AML-193 (cell line): ENCODE measurements around the gene MKI67.
A peak's percentile ranks its signal among the peaks of the same experiment; 100 is the strongest.

Experiments used
- DNase-seq, 2 experiments: peaks; one replicate each; lab custom pipeline; 2025; lab: John Stamatoyannopoulos, UW

Gene MKI67

DNA sequence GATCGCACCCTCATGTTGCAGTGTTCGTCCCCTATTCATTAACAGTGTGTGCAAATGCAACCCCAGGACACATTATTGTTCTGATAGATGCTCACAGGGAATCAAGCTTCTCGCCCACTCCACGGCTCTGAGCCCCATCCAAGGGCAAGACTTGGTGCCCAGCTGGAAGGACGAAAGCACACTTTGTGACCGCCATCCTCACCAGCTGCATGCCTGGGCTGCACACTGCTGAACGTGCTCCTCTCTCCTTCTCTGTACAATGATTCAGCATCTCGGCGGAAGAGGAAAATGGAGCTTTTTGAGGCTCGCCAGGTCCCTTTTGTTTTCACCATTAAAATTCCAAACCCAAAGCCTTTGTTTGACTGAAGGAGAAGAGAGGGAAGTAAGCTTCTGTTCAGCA lies 41.9 kb downstream of the MKI67 start:
- DNase-seq: no peak

DNA sequence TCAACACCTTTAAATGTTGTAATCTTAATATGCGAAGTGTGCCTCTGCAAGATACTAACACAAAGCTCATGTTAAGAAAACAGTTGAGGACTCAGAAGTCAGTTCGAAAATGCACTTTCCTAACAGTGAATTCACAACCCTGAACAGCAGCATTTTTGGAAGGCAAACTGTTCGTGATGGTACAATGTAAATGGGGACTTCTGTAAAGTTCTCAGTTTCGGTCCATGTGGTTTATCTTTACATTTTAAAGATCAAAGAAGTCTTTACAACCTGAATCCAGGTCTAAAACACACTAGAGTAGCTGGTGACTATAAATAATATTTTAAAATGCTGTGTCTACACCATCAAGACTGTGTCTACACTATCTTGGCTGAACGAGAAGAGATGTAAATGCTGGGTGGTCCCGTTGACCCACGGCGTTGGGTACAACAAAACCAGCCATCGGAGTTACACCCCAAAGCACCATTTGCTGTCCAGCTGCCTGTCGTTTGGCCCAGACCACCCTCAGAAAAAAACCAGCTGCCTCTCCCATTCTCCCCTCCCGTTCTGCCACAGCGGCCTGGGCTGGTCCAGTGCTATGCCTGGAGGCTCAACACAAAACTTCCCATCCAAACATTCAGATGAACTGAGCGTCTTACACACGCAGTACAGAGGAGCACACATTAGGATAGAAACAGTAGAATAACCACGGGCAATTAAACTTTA lies 42.9 kb downstream of the MKI67 start:
- DNase-seq: no peak

DNA sequence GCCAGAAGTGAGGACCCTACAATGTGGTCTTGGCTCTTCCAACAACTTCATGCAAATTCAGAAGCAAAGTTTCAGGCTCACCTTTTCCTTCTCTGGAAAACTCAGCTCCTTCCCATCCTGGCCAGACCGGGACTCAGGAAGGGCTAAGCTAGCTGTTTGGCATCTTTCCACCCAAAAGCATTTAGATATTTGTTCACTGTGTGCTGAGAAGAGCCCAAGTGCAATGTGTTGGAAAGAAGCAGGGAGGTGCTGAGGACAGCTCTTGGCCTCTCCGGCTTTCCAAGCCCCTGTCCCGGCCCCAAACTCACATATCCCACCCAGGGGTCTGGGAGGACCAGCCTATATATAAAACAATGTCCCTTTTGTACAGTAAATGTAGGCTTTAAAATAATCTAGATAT lies 44.5 kb downstream of the MKI67 start:
- DNase-seq: no peak

DNA sequence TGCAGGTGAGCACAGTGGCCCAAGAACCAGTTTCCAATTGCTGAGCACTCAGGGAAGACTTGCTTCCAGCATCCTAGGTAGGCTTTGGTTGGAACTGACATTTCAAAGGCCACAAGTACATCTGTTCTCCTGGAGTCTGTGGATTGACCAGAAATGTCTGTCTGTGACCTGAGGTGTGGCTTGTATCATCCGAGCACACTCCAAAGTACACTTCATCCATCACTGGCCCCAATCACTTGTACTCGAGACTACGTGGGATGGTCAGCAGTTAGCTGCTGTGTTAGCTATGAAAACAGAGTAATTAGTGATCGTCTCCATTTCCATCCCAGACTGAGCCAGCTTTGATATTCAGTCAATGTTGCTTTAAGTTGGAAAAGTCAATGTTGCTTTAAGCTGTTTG lies 45.0 kb downstream of the MKI67 start:
- DNase-seq: no peak

DNA sequence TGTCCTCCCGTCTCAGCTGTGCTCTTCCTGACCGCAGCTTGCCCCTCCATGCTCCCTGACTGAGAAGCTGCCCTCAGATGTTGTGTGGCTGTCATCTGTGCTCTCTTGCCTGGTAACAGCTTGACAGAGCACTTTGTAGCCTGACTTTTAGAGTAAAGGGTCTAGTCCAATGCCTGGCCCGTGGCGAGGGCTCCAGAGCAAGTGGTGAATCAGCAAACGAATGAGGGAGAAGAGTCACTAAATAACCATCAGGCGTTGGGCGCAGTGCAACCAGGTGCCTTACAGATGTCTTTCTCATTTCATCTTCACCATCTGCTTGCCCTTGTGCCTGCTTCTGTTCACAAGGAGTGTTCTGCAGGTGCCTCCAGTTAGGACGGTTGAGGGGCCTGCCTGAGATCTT lies 45.6 kb downstream of the MKI67 start:
- DNase-seq: no peak

DNA sequence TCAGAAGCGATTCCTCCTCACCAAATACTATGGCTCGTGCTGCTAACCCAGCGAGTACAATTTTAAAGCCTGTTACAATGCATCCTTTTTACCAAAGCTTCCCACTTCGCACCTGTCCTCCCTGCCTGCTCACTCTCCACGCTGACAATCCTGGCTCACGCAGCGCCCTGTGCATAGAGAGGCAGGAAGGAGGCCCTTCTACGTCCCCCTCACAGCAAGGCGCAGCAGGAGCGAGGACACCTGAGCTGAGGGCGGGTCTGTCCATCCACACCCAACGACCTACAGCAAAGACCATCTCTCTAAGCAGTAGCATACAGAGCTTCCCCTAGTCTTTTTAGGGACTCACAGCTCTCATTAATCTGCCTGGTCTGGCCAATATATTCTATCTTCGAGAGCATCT lies 46.0 kb downstream of the MKI67 start:
- DNase-seq: no peak

DNA sequence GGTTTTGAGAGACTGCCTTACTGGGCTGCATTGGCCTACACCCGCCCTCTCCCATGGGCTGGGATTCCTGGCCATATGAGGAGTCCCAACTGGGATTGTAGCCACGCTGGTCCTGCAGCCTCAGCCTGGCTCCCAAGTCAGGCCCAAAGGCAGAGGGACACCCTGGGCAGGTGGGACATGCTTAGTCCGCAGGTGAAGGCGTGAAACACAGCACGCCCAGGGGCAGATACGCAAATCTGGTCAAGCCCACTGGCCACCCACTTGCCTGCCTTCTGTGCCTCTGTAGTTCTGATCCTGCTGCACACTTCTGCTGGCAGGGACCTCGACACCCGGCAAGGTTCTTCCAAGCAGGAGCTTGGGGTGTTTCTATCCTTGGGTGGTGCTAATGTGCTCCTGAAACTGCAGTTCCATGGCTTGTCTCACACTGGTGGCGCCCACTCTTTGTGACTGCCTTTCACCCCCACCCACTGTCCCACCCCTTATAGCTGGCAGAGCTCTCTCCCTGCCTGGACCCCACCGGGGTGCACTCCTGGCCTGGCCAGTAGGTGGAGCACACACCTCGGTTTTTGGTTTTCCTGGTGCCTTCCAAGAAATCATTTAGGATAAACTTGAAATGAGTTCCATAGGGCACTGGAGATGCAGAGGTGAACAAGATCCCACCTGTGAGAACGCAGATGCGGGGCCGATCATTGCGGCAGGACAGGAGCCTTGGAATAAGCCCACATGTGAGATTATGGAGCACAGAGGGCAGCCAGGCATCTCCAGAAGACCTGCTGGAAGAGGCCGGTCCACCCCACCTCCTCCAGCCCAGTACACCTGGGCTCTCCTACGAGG lies 47.9 kb downstream of the MKI67 start:
- DNase-seq: peak in 1 of 2 experiments; percentile 13

DNA sequence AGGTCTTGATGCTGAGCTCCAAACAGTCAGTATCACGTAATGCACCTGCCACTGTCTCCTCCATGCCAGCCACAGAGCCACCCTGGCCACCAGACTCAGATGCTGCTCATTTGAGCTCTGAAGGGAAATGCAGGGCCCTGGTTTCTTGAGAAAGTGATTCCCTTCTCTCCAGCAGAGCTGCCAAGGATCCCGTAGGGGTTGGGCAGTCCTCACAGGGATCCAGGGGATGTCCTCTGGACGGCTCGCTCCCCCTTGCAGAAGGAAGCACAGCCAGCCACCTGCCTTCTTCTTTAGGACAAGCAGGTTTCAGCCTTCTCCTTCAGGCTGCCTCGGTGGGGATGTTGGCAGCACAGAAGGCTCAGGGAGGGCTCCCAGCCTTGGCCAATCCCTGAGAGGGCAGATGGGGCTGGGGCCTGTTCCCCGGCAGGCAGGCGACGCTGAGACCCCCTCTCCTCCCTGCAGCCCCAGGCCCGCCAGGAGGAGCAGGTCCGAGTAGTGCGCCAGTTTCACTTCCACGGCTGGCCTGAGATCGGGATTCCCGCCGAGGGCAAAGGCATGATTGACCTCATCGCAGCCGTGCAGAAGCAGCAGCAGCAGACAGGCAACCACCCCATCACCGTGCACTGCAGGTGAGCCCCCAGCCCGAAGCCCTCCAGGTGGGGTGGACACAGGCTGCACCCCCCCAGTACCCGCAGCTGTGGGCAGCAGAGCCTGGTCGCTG lies 48.9 kb downstream of the MKI67 start:
- no peak for DNase-seq

DNA sequence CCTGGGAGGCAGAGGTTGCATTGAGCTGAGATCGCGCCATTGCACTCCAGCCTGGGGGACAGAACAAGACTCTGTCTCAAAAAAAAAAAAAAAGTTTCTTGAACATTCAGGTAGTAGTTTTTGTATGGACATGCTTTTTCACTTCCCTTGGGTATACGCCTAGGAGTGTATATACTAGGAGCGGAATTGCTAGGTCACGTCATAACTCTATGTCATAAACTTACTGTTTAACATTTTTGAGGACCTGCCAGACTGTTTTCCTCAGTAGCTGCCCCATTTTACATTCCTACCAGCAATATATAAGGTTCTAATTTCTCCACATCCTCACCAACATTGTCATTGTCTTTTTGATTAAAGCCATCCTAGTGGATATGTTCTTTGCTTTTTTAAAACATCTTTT lies 51.6 kb downstream of the MKI67 start:
- DNase-seq: no peak

DNA sequence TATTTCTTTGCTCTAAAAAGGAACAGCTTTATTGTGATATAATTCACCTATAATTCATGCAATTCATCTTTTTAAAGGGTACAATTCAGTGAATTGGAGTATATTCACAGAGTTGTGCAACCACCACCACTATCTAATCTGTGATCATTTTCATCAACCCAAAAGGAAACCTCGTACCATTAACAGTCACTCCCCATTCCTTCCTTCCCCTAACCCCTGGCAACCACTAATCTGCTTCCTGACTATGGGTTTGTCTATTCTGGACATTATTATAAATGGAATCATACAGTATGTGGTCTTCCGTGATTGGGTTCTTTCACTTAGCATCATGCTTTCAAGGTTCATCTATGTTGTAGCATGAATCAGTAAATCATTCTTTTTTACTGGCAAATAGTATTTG lies 52.3 kb downstream of the MKI67 start:
- no peak for DNase-seq

DNA sequence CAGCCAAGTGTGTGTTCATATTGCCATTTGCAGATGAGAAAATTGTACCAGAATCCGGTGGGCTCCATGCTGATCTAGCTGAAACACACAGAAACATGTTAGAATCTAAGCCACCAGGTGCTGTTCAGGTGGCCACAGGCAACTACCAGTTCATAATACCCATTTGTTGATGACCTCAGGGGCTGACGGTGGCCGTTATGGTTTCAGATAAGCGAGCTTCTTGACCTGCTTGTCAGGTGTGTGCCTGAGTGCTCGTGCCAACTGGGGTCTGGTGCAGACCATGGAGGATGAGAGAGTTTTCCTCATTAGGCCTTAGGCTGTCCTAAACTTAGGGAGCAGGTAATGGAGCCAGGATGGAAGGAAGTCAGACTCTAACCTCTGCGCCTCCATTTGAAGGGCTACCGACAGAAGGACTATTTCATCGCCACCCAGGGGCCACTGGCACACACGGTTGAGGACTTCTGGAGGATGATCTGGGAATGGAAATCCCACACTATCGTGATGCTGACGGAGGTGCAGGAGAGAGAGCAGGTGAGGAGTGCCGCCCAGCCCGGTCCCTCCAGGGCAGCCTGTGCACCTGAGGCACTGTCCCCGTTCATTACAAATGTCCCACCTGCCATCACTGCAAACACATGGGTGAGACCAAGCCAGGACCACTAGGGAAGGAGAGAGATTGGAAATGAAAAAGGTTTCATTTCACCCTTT lies 53.1 kb downstream of the MKI67 start:
- DNase-seq: no peak

DNA sequence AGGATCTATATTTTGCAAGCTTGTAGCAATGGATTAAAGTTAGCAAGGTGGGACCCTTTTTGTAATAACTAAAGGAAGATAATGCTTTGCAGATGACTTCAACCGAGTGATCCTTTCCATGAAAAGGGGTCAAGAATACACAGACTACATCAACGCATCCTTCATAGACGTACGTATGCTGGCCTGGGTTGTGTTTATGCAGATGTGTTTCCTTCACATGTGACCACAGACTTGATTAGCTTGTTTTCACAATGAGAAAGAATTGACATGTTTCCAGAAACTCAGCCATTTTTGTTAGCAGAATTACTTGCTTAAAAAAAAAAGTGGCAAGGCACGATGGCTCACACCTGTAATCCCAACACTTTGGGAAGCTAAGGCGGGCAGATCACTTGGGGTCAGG lies 54.2 kb downstream of the MKI67 start:
- no peak for DNase-seq

DNA sequence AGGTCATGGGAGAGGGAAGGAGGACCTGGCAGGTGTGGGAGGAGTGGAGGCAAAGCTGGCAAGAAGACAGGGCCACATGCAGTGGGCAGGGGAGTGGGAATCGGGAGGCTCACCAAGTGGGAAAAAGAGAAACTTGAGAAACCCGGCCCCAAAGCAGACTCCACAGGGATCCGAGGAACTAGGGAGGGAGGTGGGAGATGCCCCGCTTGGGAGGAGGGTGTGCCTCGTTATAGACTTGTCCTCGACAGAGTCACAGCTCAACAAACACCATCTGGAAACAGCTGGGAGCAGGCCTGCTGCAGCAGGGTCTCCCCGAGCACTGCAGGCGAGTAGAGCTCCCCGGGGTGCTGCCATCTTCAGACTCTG lies 54.8 kb downstream of the MKI67 start:
- no peak for DNase-seq

DNA sequence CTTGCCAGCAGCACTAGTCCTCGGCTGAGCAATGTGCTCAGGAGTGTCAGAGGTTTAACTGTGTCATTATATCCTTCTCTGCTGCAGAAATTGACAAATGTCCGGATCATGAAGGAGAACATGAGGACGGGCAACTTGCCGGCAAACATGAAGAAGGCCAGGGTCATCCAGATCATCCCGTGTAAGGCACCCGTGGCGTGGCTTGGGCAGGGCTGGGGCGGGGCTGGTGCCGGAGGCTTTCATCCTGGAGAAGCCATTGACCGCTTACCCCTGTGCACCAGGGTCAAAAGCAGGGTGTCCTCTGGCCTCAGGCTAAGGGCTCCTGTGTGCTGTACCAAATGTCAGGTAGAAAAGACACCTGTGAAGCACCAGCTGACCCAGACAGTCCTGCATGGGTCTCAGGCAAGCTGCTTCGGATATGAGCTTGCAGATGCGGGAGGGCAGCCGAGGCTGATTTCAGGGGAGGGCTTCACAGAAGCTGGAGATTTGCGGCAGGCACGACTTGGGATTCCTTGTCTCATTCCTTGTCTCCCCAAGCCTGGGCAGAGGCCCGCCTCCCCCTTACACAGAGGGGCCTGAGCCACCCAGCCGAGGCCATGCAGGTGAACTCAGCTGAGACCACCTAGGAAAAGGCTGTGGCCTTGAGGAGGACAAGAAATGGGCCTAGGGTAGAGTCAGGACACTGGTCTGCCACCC lies 55.4 kb downstream of the MKI67 start:
- DNase-seq: no peak

DNA sequence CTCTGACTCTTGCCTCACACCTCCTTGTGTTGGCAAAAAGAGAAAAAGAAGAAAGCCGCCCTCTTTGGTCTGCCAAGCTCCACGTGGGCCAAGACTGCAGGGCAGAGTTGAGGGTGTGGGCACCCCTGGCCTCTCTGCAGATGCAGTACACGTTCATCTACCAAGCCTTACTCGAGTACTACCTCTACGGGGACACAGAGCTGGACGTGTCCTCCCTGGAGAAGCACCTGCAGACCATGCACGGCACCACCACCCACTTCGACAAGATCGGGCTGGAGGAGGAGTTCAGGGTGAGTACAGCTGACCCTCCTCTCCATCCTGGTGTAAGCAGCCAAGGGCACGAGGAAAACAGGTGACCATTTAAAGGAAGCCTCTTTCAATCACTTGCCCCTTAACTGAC lies 56.1 kb downstream of the MKI67 start:
- DNase-seq: no peak

DNA sequence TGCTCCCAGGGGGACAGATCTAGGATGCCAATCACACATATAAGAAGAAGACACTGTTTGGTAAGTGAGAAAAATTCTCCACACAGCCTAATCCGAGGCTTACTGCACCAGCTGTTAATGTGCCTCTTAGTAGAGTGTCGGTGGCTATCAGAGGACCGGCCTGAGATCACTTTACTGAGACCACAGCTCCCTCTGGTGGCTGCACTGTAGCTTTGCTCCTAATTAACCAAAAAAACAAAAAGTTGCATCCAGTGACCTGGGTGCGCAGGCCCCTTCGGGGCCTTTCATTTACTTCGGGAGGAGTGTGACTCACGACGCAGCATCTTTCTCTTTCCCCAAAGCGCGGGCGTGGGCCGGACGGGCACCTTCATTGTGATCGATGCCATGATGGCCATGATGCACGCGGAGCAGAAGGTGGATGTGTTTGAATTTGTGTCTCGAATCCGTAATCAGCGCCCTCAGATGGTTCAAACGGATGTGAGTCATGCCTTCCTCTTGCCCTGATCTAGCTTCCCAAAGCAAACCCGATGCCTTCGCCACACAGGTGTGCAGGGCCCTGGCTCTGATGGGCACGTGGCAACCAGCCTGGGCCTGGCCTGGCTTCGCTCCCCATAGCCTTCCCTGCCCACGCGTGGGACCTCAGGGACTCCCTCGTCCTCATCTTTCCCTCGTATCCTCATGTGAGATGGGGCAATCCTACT lies 56.7 kb downstream of the MKI67 start:
- peak; percentile 65 to 81 for DNase-seq

DNA sequence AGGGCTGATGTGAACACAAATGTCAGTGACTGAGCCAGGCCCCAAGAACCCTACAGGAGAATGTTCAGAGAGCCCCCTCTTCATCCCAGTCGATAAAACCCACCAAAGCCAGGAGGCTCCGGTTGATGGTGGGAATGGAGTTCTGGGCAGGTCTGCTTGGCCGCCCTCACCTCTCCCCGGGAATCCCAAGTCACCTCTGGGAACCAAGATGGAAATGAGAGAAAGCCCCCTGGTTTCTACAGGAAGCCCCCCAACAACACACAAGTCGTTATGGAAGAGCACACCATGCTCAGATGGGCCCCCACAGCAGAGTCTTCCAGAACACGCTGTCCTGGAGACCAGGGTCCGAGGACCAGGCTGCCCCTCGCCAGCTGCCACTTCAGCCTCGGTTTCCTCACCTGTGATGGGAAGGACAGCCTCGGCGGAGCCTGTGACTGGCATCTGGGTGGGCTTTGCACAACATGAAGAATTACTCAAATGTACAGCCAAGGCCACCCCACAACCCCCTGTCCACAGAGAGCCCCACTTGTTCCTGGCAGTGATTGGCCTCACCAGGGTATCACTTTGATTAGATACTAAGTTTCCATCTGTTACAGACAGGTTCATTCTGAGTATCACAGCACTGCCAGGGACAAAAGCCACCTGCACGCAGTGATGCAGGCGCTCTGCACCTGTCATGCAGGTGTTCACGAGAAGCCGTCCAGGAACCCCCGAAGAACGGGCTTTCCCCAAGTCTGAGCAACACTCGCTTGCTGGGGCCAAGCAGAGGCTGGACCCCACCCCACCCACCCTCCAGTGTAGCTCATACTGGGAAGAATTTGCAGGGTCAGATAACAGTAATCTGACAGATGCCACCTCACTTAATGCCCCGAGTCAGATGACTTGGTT lies 57.6 kb downstream of the MKI67 start:
- no peak for DNase-seq

DNA sequence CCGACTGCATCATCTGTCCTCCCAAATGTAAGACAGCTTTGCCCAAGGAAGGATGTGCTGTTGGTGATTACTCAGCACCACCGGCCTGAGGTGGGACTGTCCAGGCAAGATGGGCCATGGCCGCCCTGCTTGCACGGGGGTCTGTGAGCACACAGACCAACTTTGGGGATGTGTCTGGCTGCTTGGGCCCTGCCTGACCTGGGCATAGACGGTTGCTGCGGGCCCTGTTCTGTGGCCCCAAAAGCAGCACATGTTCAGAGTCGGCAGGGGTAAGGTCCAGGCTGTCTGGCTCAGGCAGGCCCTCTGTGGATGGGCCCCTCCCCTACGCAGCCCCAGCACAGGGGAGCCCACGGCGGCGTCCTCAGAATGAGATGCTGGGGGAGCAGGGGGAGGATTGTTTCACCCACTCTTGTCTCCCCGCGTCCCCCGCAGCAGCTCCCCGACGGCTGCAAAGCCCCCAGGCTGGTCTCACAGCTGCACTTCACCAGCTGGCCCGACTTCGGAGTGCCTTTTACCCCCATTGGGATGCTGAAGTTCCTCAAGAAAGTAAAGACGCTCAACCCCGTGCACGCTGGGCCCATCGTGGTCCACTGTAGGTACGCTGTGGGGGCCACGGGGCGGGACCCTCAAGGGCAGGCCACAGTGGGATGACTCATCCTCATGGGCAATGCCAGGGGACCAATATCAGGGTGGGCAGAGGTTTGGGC lies 58.4 kb downstream of the MKI67 start:
- no peak for DNase-seq

DNA sequence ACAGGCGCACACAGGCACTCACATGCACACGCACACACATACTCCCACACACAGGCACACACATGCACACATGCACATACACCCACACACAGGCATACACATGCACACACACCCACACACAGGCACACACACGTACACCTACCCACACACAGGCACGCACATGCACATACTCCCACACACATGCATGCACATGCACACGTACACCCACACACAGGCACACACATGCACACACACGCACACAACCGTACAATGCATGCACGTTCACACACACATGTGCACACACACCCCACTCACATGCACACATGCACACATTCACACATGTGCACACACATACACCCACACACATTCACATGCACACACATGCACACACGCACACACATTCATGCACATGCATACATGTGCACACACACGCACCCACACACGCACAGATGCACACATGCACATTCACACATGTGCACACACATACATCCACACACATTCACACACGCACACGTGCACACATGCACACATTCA lies 59.3 kb downstream of the MKI67 start:
- no peak for DNase-seq
